OCI-LY1 (cell line): Measurements from ENCODE around the gene SERPINB13.

Experiments
- CTCF ChIP-seq: fragments of 200-600 bp; sonication (generic), shearing (Covaris generic); IDR thresholded peaks from 2 replicates; pipeline ENCODE4 v1.5.1; 2017; ENCODE audit warnings: mild to moderate bottlenecking, antibody characterized with exemption, low read length, moderate library complexity, mixed read lengths
- EZH2 ChIP-seq: fragments of 200-600 bp; sonication (generic), shearing (Covaris generic); IDR thresholded peaks from 2 replicates; pipeline ENCODE4 v1.8.0; 2017; ENCODE audit warnings: borderline replicate concordance, mixed run types, mild to moderate bottlenecking, antibody characterized with exemption, low read length, moderate library complexity, mixed read lengths

GRCh38 chr18:63624863-63625262 is 37.7 kb downstream of the SERPINB13 start:
- TF ChIP-seq CTCF (no peak), EZH2 (no peak)
